Upper lobe of left lung (tissue), 6 donors: ENCODE data around the gene ACTN1. TPM values are rescaled to one million over a fixed set of nuclear protein-coding genes. Genes with fewer than 3 reads are reported as not detected.

Experiments
- ATAC-seq, 2 donors: fragments of 200-7000 bp; cut with Tn5 transposase; one replicate each; pipeline ENCODE4 v1.9.1; 2022; ENCODE audit warnings: mild to moderate bottlenecking in 2 of 2, moderate library complexity in 2 of 2; ENCODE audit not compliant: low FRiP score in 2 of 2
- DNase-seq, 2 donors: peaks; one replicate each; pipeline ENCODE4 v3.0.0-alpha.2; 2019 to 2020
- H3K27ac ChIP-seq, 4 donors: fragments of 200-600 bp; sonication (generic); one replicate each; pipeline ENCODE4 v1.5.1; 2016 to 2019
- H3K27me3 ChIP-seq, 4 donors: fragments of 200-600 bp; sonication (generic); one replicate each; pipeline ENCODE4 v1.5.1; 2017 to 2019
- H3K36me3 ChIP-seq, 4 donors: fragments of 200-600 bp; sonication (generic); one replicate each; pipeline ENCODE4 v1.5.1; 2016 to 2019
- H3K4me1 ChIP-seq, 4 donors: fragments of 200-600 bp; sonication (generic); one replicate each; pipeline ENCODE4 v1.5.1; 2018 to 2019
- H3K4me3 ChIP-seq, 4 donors: fragments of 200-600 bp; sonication (generic); one replicate each; pipeline ENCODE4 v1.5.1; 2017 to 2019; ENCODE audit warnings: mild to moderate bottlenecking in 2 of 4, moderate library complexity in 1 of 4
- H3K9me3 ChIP-seq, 4 donors: fragments of 200-600 bp; sonication (generic); one replicate each; pipeline ENCODE4 v1.5.1; 2018 to 2019
- CTCF ChIP-seq, 6 experiments: fragments of 450-650 bp in 4 of 6; fragments of 200-600 bp in 2 of 6; sonication (generic) in 2 of 6; IDR thresholded peaks; one replicate each; pipeline ENCODE4 v1.5.1; 2016 to 2019; ENCODE audit warnings: antibody characterized with exemption in 6 of 6
- EP300 ChIP-seq, 4 donors: sonication (generic); formaldehyde crosslinking; IDR thresholded peaks; one replicate each; pipeline ENCODE4 v1.5.1; 2017; ENCODE audit warnings: antibody characterized with exemption in 4 of 4, control low read depth in 2 of 4
- POLR2A ChIP-seq, 4 donors: fragments of 450-650 bp; IDR thresholded peaks; one replicate each; pipeline ENCODE4 v1.5.1; 2016 to 2017; ENCODE audit warnings: antibody characterized with exemption in 4 of 4, mild to moderate bottlenecking in 2 of 4
- POLR2AphosphoS5 ChIP-seq, 2 donors: sonication (generic); formaldehyde crosslinking; IDR thresholded peaks; one replicate each; pipeline ENCODE4 v1.5.1; 2017; ENCODE audit warnings: antibody characterized with exemption in 2 of 2
- WGBS, 2 donors: methylation state at CpG; one replicate each; pipeline ENCODE4 v1.1.5; 2017 to 2018; 5-methylcytosine and 5-hydroxymethylcytosine counted together
- total RNA-seq, 6 donors: library from RNA; depleted of rRNA in 4 of 6; stranded (reverse); fragments of >200 nt in 4 of 6; gene quantifications; one replicate each; pipeline versions ENCODE4 v1.1.0 to v1.2.1, GENCODE V29; 2016 to 2021
- donor health status: DM: no; HTN: no; CAD: no; lungs with moderate emphysema.
- donor health status: DM: no; HTN: yes; CAD: no; lungs with severe emphysema.

ACTN1 gene
- total RNA-seq, 6 donors from 2014 or later: 117 to 195 (median 157) TPM

GRCh38 chr14:68908803-68909202, 70.3 kb downstream of the ACTN1 start:
- Histone ChIP-seq H3K27ac (no peak overlapping the region), H3K4me3 (no peak overlapping the region), H3K4me1 (peaks cover 4 to 16% (median 9%) of the 10 kb centered on the region in 4 donors), H3K36me3 (peaks cover 0 to 69% (median 28%) of the 10 kb centered on the region in 4 donors), H3K9me3 (no peaks in the 10 kb centered on the region), H3K27me3 (no peaks in the 10 kb centered on the region)
- ATAC-seq (no peak), DNase-seq (no peak)
- TF ChIP-seq CTCF (IDR thresholded peaks at IDR 0.05) (no peak), EP300 (IDR thresholded peaks at IDR 0.05) (no peak)
- 80 to 88% methylated on average over 5 of the region's 5 CpGs for WGBS, 2 donors

- Histone ChIP-seq H3K4me1 (peaks cover 4 to 16% (median 7%) of the 10 kb centered on the region in 4 donors), H3K9me3 (no peaks in the 10 kb centered on the region), H3K4me3 (no peak overlapping the region), H3K27ac (no peak overlapping the region), H3K27me3 (no peaks in the 10 kb centered on the region), H3K36me3 (peaks cover 0 to 75% (median 33%) of the 10 kb centered on the region in 4 donors)
- DNase-seq: no peak
- TF ChIP-seq EP300 (IDR thresholded peaks at IDR 0.05) (no peak), CTCF (IDR thresholded peaks at IDR 0.05) (no peak)
- WGBS, 2 donors: 81 to 95% methylated on average over 4 to 8 of the region's 8 CpGs
- ATAC-seq: no peak
These were observed 70.9 kb downstream of the ACTN1 start for GRCh38 chr14:68908201-68908600.

- peaks cover 0 to 8% (median 3%) of the 10 kb centered on the region in 4 donors for H3K4me1 ChIP-seq
- H3K9me3 ChIP-seq: no peaks in the 10 kb centered on the region
- no peak for TF ChIP-seq CTCF (IDR thresholded peaks at IDR 0.05)
- no peak for TF ChIP-seq POLR2A (IDR thresholded peaks at IDR 0.05)
- TF ChIP-seq EP300 (IDR thresholded peaks at IDR 0.05): no peak
- TF ChIP-seq POLR2AphosphoS5 (IDR thresholded peaks at IDR 0.05): no peak
- peaks cover 0 to 89% (median 45%) of the 10 kb centered on the region in 4 donors for H3K36me3 ChIP-seq
- ATAC-seq (no peak), DNase-seq (no peak)
- WGBS, 2 donors: 76 to 86% methylated on average over 5 of the region's 5 CpGs
- H3K27me3 ChIP-seq: no peaks in the 10 kb centered on the region
- no peak overlapping the region for H3K4me3 ChIP-seq
- no peak overlapping the region for H3K27ac ChIP-seq
These were observed 72.7 kb downstream of the ACTN1 start for GRCh38 chr14:68906439-68906838.

- Histone ChIP-seq H3K27ac (no peak overlapping the region), H3K9me3 (no peaks in the 10 kb centered on the region), H3K36me3 (peaks cover 0 to 88% (median 45%) of the 10 kb centered on the region in 4 donors), H3K4me3 (no peak overlapping the region), H3K27me3 (no peaks in the 10 kb centered on the region), H3K4me1 (no peaks in the 10 kb centered on the region)
- TF ChIP-seq POLR2A (IDR thresholded peaks at IDR 0.05) (no peak), POLR2AphosphoS5 (IDR thresholded peaks at IDR 0.05) (no peak), CTCF (IDR thresholded peaks at IDR 0.05) (no peak), EP300 (IDR thresholded peaks at IDR 0.05) (no peak)
- DNase-seq: no peak
- no peak for ATAC-seq
- WGBS, 2 donors: 86 to 92% methylated on average over 16 of the region's 16 CpGs
These were observed 73.8 kb downstream of the ACTN1 start for GRCh38 chr14:68905107-68905895.

GRCh38 chr14:68902357-68902756, 76.7 kb downstream of the ACTN1 start:
- Histone ChIP-seq H3K36me3 (peaks cover 0 to 87% (median 55%) of the 10 kb centered on the region in 4 donors), H3K4me3 (no peak overlapping the region), H3K4me1 (no peaks in the 10 kb centered on the region), H3K27ac (no peak overlapping the region), H3K9me3 (no peaks in the 10 kb centered on the region), H3K27me3 (no peaks in the 10 kb centered on the region)
- ATAC-seq (no peak), DNase-seq (no peak)
- WGBS, 2 donors: 92 to 98% methylated on average over 14 of the region's 14 CpGs
- no peak for TF ChIP-seq EP300 (IDR thresholded peaks at IDR 0.05)
- TF ChIP-seq POLR2A (IDR thresholded peaks at IDR 0.05): no peak
- no peak for TF ChIP-seq CTCF (IDR thresholded peaks at IDR 0.05)
- TF ChIP-seq POLR2AphosphoS5 (IDR thresholded peaks at IDR 0.05): no peak
